HepG2 (cell line): Measurements from ENCODE around the gene DBNDD1. TPM values are rescaled to one million over a fixed set of nuclear protein-coding genes. Genes with fewer than 3 reads are reported as not detected.

Experiments
- HOXA9 ChIP-seq: sonication (generic); formaldehyde crosslinking; IDR thresholded peaks from 2 replicates; pipeline ENCODE4 v1.8.1; 2022; ENCODE audit warnings: missing genetic modification reagents, mild to moderate bottlenecking, moderate library complexity, borderline replicate concordance
- TEAD3 ChIP-seq: optimal IDR thresholded peaks from 2 replicates; pipeline ENCODE3; 2016; ENCODE audit warnings: borderline replicate concordance
- ZNF256 ChIP-seq: sonication (generic); formaldehyde crosslinking; conservative IDR thresholded peaks from 2 replicates; pipeline ENCODE4 v1.4.0; 2020; ENCODE audit warnings: missing genetic modification reagents
- ZNF563 ChIP-seq: sonication (generic); formaldehyde crosslinking; IDR thresholded peaks from 2 replicates; pipeline ENCODE4 v1.8.0; 2022; ENCODE audit warnings: mild to moderate bottlenecking, moderate library complexity, missing genetic modification reagents
- polyA plus RNA-seq, 8 experiments: library from polyadenylated mRNA; depleted of rRNA in 3 of 8; stranded (reverse) in 7 of 8; unstranded in 1 of 8; fragments of >200 nt; fragmentation: Illumina TruSeq in 4 of 8; extraction: Trizol in 4 of 8; gene quantifications; 2 replicates each; pipeline versions ENCODE4 v1.2.1 to v1.2.3, GENCODE V29; 2011 to 2016; ENCODE audit warnings: low read depth in 4 of 8, missing spikeins in 1 of 8, mixed read lengths in 1 of 8; ENCODE audit not compliant: insufficient read depth in 1 of 8
- total RNA-seq, 5 experiments: library from RNA; depleted of rRNA; stranded (reverse); fragments of >200 nt; fragmentation: Illumina TruSeq; extraction: Trizol; gene quantifications; 2 replicates each; pipeline ENCODE4 v1.2.3, GENCODE V29; 2016; ENCODE audit warnings: low read depth in 1 of 5
- TF ChIP-seq, protein P1 (sequence below): sonication (generic); formaldehyde crosslinking; IDR thresholded peaks from 2 replicates; pipeline ENCODE4 v1.4.0; 2020; ENCODE audit warnings: missing genetic modification reagents, borderline replicate concordance
- TF ChIP-seq, protein P2 (sequence below): IDR thresholded peaks from 2 replicates; pipeline ENCODE4 v1.6.1; 2016; ENCODE audit warnings: low read depth, borderline replicate concordance
- TF ChIP-seq, protein P3 (sequence below): sonication (generic); formaldehyde crosslinking; IDR thresholded peaks from 2 replicates; pipeline ENCODE4 v1.4.0; 2020; ENCODE audit warnings: missing genetic modification reagents

The DBNDD1 gene
- total and polyA plus RNA-seq, 2 of the 13 experiments (the other 11 are each of a cell fraction or from before 2014, with no cell fraction given) = 17.0 to 40.4 TPM

DNA sequence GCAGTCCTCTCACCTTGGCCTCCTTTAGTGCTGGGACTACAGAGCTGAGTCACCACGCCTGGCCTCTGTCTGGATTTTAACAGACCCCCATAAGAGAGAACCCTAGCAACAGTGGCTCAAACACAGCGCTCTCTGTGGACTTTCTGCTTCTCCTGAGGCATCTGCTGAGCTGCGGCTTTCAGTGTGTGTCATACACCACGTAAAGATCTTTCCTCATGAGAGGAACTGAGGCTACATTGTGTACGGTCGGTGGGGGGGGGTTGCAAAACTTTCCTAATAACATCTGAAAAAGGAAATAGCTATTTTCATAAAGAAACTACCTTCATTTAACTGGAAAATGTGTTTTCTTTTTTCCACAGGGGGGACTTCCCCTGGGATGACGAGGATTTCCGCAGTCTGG is 37.8 kb downstream of the DBNDD1 start (continued):
- TF ChIP-seq, protein P1, sequence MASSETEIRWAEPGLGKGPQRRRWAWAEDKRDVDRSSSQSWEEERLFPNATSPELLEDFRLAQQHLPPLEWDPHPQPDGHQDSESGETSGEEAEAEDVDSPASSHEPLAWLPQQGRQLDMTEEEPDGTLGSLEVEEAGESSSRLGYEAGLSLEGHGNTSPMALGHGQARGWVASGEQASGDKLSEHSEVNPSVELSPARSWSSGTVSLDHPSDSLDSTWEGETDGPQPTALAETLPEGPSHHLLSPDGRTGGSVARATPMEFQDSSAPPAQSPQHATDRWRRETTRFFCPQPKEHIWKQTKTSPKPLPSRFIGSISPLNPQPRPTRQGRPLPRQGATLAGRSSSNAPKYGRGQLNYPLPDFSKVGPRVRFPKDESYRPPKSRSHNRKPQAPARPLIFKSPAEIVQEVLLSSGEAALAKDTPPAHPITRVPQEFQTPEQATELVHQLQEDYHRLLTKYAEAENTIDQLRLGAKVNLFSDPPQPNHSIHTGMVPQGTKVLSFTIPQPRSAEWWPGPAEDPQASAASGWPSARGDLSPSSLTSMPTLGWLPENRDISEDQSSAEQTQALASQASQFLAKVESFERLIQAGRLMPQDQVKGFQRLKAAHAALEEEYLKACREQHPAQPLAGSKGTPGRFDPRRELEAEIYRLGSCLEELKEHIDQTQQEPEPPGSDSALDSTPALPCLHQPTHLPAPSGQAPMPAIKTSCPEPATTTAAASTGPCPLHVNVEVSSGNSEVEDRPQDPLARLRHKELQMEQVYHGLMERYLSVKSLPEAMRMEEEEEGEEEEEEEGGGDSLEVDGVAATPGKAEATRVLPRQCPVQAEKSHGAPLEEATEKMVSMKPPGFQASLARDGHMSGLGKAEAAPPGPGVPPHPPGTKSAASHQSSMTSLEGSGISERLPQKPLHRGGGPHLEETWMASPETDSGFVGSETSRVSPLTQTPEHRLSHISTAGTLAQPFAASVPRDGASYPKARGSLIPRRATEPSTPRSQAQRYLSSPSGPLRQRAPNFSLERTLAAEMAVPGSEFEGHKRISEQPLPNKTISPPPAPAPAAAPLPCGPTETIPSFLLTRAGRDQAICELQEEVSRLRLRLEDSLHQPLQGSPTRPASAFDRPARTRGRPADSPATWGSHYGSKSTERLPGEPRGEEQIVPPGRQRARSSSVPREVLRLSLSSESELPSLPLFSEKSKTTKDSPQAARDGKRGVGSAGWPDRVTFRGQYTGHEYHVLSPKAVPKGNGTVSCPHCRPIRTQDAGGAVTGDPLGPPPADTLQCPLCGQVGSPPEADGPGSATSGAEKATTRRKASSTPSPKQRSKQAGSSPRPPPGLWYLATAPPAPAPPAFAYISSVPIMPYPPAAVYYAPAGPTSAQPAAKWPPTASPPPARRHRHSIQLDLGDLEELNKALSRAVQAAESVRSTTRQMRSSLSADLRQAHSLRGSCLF (CRISPR knock-in tag) = no peak
- TF ChIP-seq, protein P2, sequence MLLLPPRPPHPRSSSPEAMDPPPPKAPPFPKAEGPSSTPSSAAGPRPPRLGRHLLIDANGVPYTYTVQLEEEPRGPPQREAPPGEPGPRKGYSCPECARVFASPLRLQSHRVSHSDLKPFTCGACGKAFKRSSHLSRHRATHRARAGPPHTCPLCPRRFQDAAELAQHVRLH (CRISPR knock-in tag) = no peak
- TF ChIP-seq ZNF563 (CRISPR knock-in tag) (no peak), TEAD3 (CRISPR knock-in tag) (no peak), HOXA9 (CRISPR knock-in tag) (no peak), ZNF256 (CRISPR knock-in tag) (no peak)
- TF ChIP-seq, protein P3, sequence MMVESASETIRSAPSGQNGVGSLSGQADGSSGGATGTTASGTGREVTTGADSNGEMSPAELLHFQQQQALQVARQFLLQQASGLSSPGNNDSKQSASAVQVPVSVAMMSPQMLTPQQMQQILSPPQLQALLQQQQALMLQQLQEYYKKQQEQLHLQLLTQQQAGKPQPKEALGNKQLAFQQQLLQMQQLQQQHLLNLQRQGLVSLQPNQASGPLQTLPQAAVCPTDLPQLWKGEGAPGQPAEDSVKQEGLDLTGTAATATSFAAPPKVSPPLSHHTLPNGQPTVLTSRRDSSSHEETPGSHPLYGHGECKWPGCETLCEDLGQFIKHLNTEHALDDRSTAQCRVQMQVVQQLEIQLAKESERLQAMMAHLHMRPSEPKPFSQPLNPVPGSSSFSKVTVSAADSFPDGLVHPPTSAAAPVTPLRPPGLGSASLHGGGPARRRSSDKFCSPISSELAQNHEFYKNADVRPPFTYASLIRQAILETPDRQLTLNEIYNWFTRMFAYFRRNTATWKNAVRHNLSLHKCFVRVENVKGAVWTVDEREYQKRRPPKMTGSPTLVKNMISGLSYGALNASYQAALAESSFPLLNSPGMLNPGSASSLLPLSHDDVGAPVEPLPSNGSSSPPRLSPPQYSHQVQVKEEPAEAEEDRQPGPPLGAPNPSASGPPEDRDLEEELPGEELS (CRISPR knock-in tag) = no peak
- TF ChIP-seq, all 625 proteins: peak for 0
